HepG2 (cell line): ENCODE measurements around the gene GLUL. TPM values are rescaled to one million over a fixed set of nuclear protein-coding genes. Genes with fewer than 3 reads are reported as not detected.

Experiments
- ATF2 ChIP-seq: sonication (generic); formaldehyde crosslinking; IDR thresholded peaks from 2 replicates; pipeline ENCODE4 v1.4.0; 2020; ENCODE audit warnings: missing genetic modification reagents
- DR1 ChIP-seq: sonication (generic); formaldehyde crosslinking; IDR thresholded peaks from 2 replicates; pipeline ENCODE4 v1.8.0; 2021; ENCODE audit warnings: mild to moderate bottlenecking, missing genetic modification reagents, inconsistent platforms
- ETV5 ChIP-seq: IDR thresholded peaks from 2 replicates; pipeline ENCODE4 v1.6.1; 2018; ENCODE audit warnings: missing biosample characterization, missing genetic modification reagents, inconsistent platforms, borderline replicate concordance
- FIP1L1 ChIP-seq: fragments of 200-400 bp; formaldehyde crosslinking; IDR thresholded peaks from 2 replicates; pipeline ENCODE4 v1.6.1; 2018; ENCODE audit warnings: low read depth, mild to moderate bottlenecking, low read length, moderate library complexity, borderline replicate concordance; ENCODE audit not compliant: insufficient read depth
- FOSL2 ChIP-seq: sonication (generic); formaldehyde crosslinking; IDR thresholded peaks from 2 replicates; pipeline ENCODE4 v1.4.0; 2020; ENCODE audit warnings: missing genetic modification reagents
- GABPA ChIP-seq, 2 experiments: IDR thresholded peaks; 2 replicates each; pipeline ENCODE4 v1.6.1; 2011 to 2016; ENCODE audit warnings: low read depth in 2 of 2, low read length in 1 of 2, missing biosample characterization in 1 of 2, missing genetic modification characterization in 1 of 2
- HDAC1 ChIP-seq: sonication (generic); formaldehyde crosslinking; IDR thresholded peaks from 2 replicates; pipeline ENCODE4 v1.5.1; 2020; ENCODE audit warnings: mild to moderate bottlenecking, missing genetic modification reagents
- HNF4A ChIP-seq: sonication (generic); formaldehyde crosslinking; IDR thresholded peaks from 2 replicates; pipeline ENCODE4 v1.4.0; 2020; ENCODE audit warnings: missing genetic modification reagents
- KMT2A ChIP-seq: sonication (generic); formaldehyde crosslinking; IDR thresholded peaks from 2 replicates; pipeline ENCODE4 v1.4.0; 2020; ENCODE audit warnings: missing genetic modification reagents
- MAFF ChIP-seq: IDR thresholded peaks from 2 replicates; pipeline ENCODE4 v1.6.1; 2011; ENCODE audit warnings: low read depth, low read length, improper control_type of control experiment
- MATR3 ChIP-seq: sonication (generic); formaldehyde crosslinking; IDR thresholded peaks from 2 replicates; pipeline ENCODE4 v1.4.0; 2020; ENCODE audit warnings: missing genetic modification reagents
- MBNL3 ChIP-seq: fragments of 250-450 bp; sonication (Bioruptor Pico); conservative IDR thresholded peaks from 2 replicates; pipeline ENCODE4 v1.8.0; 2022; ENCODE audit warnings: mild to moderate bottlenecking, inconsistent platforms
- MTF2 ChIP-seq: sonication (generic); formaldehyde crosslinking; IDR thresholded peaks from 2 replicates; pipeline ENCODE4 v1.5.0; 2020; ENCODE audit warnings: missing genetic modification reagents, borderline replicate concordance
- PHF5A ChIP-seq: IDR thresholded peaks from one replicate; pipeline ENCODE4 v1.6.1; 2018; ENCODE audit warnings: low read depth, missing genetic modification reagents; ENCODE audit not compliant: unreplicated experiment
- REL ChIP-seq: sonication (generic); formaldehyde crosslinking; conservative IDR thresholded peaks from 2 replicates; pipeline ENCODE4 v1.8.0; 2022; ENCODE audit warnings: mild to moderate bottlenecking, missing genetic modification reagents, moderate library complexity
- SRY ChIP-seq: sonication (generic); formaldehyde crosslinking; IDR thresholded peaks from 2 replicates; pipeline ENCODE4 v1.8.0; 2022; ENCODE audit warnings: mild to moderate bottlenecking, missing genetic modification reagents
- STAG1 ChIP-seq: sonication (generic); formaldehyde crosslinking; IDR thresholded peaks from 2 replicates; pipeline ENCODE4 v1.4.0; 2020; ENCODE audit warnings: missing genetic modification reagents
- TIGD3 ChIP-seq: sonication (generic); formaldehyde crosslinking; IDR thresholded peaks from 2 replicates; pipeline ENCODE4 v1.5.1; 2020; ENCODE audit warnings: mild to moderate bottlenecking, missing genetic modification reagents, borderline replicate concordance
- ZFY ChIP-seq: sonication (generic); formaldehyde crosslinking; IDR thresholded peaks from 2 replicates; pipeline ENCODE4 v1.4.0; 2020; ENCODE audit warnings: missing genetic modification reagents
- ZNF143 ChIP-seq: sonication (generic); formaldehyde crosslinking; IDR thresholded peaks from 2 replicates; pipeline ENCODE4 v1.4.0; 2020; ENCODE audit warnings: missing genetic modification reagents
- ZNF18 ChIP-seq: sonication (generic); formaldehyde crosslinking; IDR thresholded peaks from 2 replicates; pipeline ENCODE4 v1.8.0; 2022; ENCODE audit warnings: mild to moderate bottlenecking, missing genetic modification reagents; ENCODE audit not compliant: insufficient replicate concordance
- ZNF770 ChIP-seq: sonication (generic); formaldehyde crosslinking; IDR thresholded peaks from 2 replicates; pipeline ENCODE4 v1.5.0; 2020; ENCODE audit warnings: mild to moderate bottlenecking, missing genetic modification reagents
- ZNF878 ChIP-seq: sonication (generic); formaldehyde crosslinking; IDR thresholded peaks from 2 replicates; pipeline ENCODE4 v1.8.1; 2023; ENCODE audit warnings: mild to moderate bottlenecking, missing genetic modification reagents, moderate library complexity
- ZSCAN21 ChIP-seq: sonication (generic); formaldehyde crosslinking; IDR thresholded peaks from 2 replicates; pipeline ENCODE4 v1.8.0; 2022; ENCODE audit warnings: mild to moderate bottlenecking, missing genetic modification reagents, moderate library complexity, borderline replicate concordance
- polyA plus RNA-seq, 8 experiments: library from polyadenylated mRNA; depleted of rRNA in 3 of 8; stranded (reverse) in 7 of 8; unstranded in 1 of 8; fragments of >200 nt; fragmentation: Illumina TruSeq in 4 of 8; extraction: Trizol in 4 of 8; gene quantifications; 2 replicates each; pipeline versions ENCODE4 v1.2.1 to v1.2.3, GENCODE V29; 2011 to 2016; ENCODE audit warnings: low read depth in 4 of 8, missing spikeins in 1 of 8, mixed read lengths in 1 of 8; ENCODE audit not compliant: insufficient read depth in 1 of 8
- total RNA-seq, 5 experiments: library from RNA; depleted of rRNA; stranded (reverse); fragments of >200 nt; fragmentation: Illumina TruSeq; extraction: Trizol; gene quantifications; 2 replicates each; pipeline ENCODE4 v1.2.3, GENCODE V29; 2016; ENCODE audit warnings: low read depth in 1 of 5

GLUL gene
- total and polyA plus RNA-seq, 2 of the 13 experiments (the other 11 are each of a cell fraction or from before 2014, with no cell fraction given) = 423 to 827 TPM

- TF ChIP-seq ZNF770 (CRISPR knock-in tag) = peak; percentile 40; the same call in 1 of the 2 replicates
- peak; percentile 85 for TF ChIP-seq DR1
- TF ChIP-seq KMT2A (CRISPR knock-in tag) = peak; percentile 70
- TF ChIP-seq FIP1L1 = 0 out of 2 replicates have a peak, but pooled peaks have one; percentile 60
- TF ChIP-seq ZSCAN21 (CRISPR knock-in tag) = peak; percentile 85
- no peak for TF ChIP-seq GABPA (IDR thresholded peaks at IDR 0.05; ENCODE audit: low read depth, low read length)
- TF ChIP-seq GABPA (CRISPR knock-in tag; IDR thresholded peaks at IDR 0.05; ENCODE audit: low read depth) = no peak
- peak; percentile 66; the same call in 1 of the 2 replicates for TF ChIP-seq REL
- TF ChIP-seq ZNF18 (CRISPR knock-in tag) = no peak
- peak; percentile 95 for TF ChIP-seq ZFY
- 0 out of 2 replicates have a peak, but pooled peaks have one; percentile 15 for TF ChIP-seq ZNF143 (CRISPR knock-in tag)
- TF ChIP-seq MTF2 (CRISPR knock-in tag) = 0 out of 2 replicates have a peak, but pooled peaks have one; percentile 33
- 0 out of 2 replicates have a peak, but pooled peaks have one; percentile 20 for TF ChIP-seq ATF2 (CRISPR knock-in tag)
- peak; percentile 93 for TF ChIP-seq SRY (CRISPR knock-in tag)
- peak; percentile 23 for TF ChIP-seq STAG1 (CRISPR knock-in tag)
- no peak; the same call in 1 of the 2 replicates for TF ChIP-seq ETV5
- peak; percentile 77 for TF ChIP-seq PHF5A (CRISPR knock-in tag)
- TF ChIP-seq FOSL2 (CRISPR knock-in tag) = no peak
- no peak for TF ChIP-seq MATR3 (CRISPR knock-in tag)
- TF ChIP-seq TIGD3 (CRISPR knock-in tag) = no peak
- TF ChIP-seq MAFF = no peak
- no peak for TF ChIP-seq HNF4A (CRISPR knock-in tag)
- no peak for TF ChIP-seq MBNL3
- TF ChIP-seq HDAC1 = peak; percentile 85
- no peak for TF ChIP-seq ZNF878 (CRISPR knock-in tag)
Observed at GRCh38 chr1:182391362-182392049, at the start of gene GLUL (continued).
